ENCODE results near the gene PDE7B.

GRCh38 chr6:135996668-135997067 is 145.2 kb downstream of the PDE7B start:
- TF ChIP-seq POLR2A (IDR thresholded peaks at IDR 0.05; ENCODE audit: low read depth, low read length) (no peak), POLR2AphosphoS5 (IDR thresholded peaks at IDR 0.05; ENCODE audit: low read depth, low read length) (no peak), TAF1 (IDR thresholded peaks at IDR 0.05; ENCODE audit: low read depth, low read length) (no peak), POU2F2 (IDR thresholded peaks at IDR 0.05; ENCODE audit: low read depth, low read length) (no peak)
